Inflammatory macrophage (primary cell): ENCODE data around the gene KRAS.

Experiments used
- DNase-seq, 2 donors: peaks; one replicate each; pipeline ENCODE4 v3.0.0-alpha.2; 2020 to 2022

KRAS gene

DNA sequence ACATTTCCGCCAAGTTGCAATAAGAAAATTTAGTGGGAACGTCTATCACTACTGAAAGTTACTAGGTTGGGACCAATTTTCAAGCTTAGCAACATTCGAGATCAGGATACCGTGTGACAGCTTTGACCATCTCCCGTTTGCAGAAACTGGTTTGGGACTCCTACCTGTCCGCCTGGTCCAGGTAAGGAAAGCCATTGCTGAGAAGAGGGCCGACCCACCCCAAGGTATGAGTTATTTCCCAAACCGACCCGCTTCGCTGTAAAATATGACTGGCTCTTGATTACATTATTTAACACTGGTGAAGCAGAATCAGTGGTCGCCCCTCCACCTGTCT lies 56.0 kb downstream of the KRAS start:
- DNase-seq: no peak

DNA sequence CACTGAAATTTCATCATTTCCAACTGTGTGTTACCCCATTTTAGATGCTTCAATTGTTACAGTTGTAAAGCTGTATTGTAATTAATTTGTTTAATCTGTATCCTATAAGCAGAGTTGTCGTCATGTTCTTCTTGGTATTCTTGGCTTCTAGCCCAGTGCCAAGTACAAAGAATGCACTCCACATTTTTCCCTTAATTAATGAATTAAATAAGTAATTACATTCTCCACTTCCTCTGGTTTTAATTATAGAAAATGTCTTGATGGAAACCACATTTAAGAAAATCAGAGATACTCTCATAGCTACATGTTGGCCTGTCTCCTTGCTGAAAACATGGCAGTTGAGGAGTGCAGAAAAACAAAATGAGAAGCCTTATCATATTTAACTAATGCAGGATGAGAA lies 56.5 kb downstream of the KRAS start:
- DNase-seq: no peak

DNA sequence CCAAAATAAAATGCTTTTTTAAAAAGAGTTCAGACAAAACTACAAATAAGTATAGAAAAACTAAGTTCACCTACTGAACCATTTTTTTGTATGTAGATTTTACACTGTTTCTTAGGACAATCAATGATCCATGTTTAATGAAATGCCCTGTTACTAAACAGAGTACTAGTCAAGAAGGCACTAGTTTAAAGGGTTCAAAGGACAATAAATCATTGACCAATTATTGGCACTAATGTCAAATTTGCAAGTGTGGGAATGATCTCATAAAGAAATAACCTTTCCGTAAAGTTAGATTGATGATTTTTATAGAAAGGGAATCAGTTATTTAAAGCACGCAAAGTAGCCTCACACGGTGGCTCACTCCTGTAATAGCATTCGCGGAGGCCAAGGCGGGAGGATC lies 59.9 kb downstream of the KRAS start:
- no peak for DNase-seq

DNA sequence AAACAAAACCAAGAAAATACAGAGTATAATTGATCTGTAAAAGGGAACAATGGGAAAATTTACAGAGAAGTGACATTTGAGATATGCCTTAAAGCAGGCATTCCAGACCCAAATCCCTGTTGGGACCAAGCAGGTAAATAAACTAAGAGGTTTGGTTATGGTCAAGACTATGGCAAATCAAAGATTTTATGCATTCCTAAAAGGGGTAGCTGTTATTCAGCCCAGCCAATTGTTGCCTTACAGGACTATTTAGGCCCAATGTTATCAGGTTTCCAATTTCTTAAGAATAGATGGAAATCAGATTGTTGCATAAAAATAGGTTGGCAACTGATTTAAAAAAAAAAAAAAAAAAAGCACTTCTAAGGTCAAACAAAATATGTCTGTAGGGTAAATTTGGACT lies 61.1 kb downstream of the KRAS start:
- DNase-seq: no peak

DNA sequence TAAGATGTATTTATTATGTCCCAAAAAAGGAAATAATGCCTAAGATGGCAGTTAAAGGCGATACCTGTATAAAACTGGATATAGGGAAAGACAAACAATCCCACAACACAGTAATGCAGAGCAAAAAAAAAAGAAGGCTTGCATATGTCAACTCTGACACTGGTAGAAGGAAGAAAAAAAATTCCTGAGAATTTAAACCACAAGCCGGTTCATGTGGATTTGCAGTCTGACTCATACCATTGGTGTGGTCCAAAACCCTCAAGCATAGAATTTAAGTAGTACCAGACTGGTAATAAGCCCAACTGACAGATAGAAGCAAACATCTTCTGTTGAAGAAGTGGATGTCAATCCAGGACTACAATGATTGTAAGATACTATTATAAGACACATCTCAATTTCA lies 62.9 kb downstream of the KRAS start:
- DNase-seq: no peak

DNA sequence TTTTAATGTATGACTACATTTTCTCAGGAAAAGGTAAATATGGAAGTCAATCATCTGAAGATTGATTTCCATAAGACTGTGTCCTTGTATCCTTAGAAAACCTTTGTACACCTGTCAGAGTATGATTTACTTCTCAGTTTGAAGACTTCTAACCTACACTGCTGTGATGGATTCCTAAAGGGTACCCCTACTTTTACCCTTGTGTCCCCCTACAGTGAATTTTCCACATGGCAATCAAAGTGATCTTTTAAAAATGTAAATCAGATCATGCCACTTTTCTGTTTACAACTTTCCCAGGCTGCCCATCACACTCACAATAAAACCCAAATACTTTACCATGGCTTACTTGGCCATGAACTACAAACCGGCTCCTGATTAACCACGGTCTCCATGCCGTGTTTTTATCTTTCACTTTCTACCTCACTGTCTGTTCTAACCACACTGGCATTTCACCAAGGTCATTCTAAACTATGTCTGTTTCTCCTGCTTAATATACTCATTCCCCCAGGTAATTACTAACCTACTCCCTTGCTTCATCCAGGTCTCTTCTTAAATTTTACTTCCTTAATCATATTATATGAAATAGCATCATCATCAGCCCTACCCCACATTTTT lies 63.8 kb downstream of the KRAS start:
- DNase-seq: no peak

DNA sequence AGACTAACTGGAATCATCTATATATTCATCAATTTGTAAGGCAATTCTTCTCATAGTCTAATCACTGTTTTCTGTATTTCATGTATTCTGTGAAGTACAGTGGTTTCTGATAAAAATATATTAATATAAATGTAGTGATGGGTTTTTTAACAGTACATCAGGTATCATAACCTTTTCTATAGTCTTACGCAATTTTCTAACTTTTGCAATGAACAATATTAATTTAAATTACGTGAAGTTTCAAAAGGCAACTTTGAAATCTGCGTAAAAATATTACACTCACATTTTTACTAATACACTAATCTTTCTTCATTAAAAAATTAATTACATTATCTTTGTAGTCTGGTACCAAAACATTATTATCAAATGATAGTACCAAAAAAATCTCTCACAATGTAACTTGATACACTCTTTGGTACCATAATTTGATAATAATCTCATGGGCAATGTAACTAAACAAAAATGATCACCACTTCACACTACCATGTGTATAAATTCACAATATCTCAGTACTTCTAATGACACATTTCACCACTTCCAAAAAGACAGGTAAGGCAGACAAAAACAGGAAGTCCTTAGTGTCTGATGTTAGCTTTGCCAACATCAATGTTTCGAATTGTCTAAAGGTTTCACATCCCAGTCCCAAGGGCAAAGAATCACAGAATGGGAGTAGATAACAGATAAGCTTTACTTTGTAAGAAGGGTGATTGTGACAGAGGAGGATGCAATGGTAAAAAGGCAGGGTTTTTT lies 64.5 kb downstream of the KRAS start:
- no peak for DNase-seq

DNA sequence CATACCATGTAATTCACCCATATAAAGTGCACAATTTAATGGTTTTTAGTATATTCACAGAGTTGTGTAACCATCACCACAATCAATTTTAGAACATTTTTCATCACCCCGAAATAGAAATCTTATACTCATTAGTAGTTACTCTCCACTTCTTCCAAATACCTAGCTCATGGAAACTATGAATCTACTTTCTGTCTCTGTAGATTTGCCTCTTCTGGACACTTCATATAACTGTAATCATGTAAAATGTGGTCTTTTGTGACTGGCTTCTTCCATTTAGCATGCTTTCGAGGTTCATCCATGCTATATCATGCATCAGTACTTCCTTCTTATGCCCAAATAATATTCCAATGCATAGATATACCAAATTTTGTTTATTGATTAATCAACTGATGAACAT lies 66.6 kb downstream of the KRAS start:
- DNase-seq: no peak

DNA sequence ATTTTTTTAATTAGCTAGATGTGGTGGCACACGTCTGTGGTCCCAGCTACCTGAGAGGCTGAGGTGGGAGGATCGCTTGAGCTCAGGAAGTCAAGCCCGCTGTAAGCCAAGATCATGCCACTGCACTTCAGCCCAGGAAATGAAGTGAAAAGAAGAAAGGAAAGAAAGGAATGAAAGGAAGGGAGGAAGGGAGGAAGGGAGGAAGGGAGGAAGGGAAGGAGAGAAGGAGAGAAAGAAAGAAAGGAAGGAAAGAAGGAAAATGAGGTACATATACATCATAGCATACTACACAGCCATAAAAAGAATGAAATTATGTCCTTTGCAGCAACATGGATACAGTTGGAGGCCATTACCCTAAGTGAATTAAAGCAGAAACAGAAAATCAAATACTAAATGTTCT lies 68.0 kb downstream of the KRAS start:
- DNase-seq: no peak

DNA sequence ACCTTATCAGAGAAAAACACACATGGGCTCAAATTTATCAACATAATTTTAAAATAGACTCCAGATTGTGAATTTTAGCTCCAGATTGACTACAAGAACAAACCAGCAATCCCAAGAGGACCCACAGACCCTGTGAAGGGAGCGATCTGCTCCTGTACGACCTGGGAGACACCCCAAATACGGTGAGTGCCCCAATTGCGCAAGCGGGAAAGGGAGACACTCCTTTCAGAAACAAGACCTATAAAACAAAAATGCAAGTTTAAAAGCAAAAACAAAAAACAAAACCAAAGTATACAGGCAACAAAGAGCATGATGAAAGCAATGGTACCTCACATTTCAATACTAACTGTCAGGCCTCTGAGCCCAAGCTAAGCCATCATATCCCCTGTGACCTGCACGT lies 87.9 kb downstream of the KRAS start:
- DNase-seq: no peak

DNA sequence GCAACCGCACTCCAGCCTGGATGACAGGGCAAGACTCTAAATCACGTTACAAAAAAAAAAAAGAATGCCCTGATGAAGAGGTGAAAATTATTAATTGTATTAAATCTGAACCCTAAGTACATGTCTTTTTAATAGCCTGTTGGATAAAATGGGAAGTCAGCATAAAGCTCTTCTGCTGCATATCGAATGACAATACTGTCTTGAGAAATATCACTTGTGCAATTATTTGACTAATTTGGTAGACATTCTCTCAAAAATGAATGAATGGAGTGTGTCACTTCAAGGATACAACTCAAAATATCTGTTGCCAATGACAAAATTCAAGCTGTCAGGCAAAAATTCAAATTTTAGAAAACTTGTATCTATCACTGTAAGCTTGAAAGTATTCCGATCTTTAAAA lies 94.7 kb downstream of the KRAS start:
- peak; percentile 2 to 63 for DNase-seq

DNA sequence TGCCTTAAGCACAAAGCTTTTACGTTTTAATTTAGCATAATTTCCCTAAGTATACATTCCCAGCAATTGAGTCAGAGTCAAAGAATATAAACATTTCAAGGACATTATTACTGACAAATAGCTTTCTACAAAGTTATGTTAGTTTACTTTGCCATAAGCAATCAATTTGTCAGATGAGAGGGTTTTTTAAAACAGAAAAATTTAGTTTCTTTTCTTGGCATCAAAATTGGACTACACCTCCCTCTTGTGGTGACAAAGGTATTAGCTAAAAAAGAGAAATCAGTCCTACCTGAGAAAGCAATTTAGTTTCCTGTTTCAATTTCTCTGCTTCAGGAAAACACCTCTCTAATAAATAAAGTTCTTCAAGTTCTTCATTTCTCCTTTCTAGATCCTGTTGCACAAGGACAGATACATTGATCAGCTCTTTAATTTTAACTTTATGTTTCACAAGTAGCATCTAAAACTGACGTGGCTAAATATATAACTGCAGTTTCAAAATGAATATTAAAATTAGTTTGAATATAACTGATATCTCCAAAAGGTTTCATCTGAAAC lies 95.6 kb downstream of the KRAS start:
- peak; percentile 3 to 23 for DNase-seq
